Gastroesophageal sphincter (tissue), 4 donors: ENCODE results near the gene RAC2. TPM values are rescaled to one million over a fixed set of nuclear protein-coding genes. Genes with fewer than 3 reads are reported as not detected.

Experiments used
- ATAC-seq: fragments of 150-250 bp; one replicate; pipeline ENCODE4 v1.9.1; 2016; ENCODE audit warnings: mild to moderate bottlenecking, moderate library complexity
- H3K27ac ChIP-seq, 4 donors: fragments of 200-600 bp; sonication (generic) in 3 of 4; 1 replicate in 3 of 4; 2 replicates in 1 of 4; pipeline ENCODE4 v1.5.1; 2016 to 2019
- H3K27me3 ChIP-seq: fragments of 200-600 bp; sonication (generic); one replicate; pipeline ENCODE4 v1.5.1; 2019
- H3K36me3 ChIP-seq, 2 donors: fragments of 200-600 bp; sonication (generic); one replicate each; pipeline ENCODE4 v1.5.1; 2019; ENCODE audit warnings: control low read depth in 1 of 2
- H3K4me1 ChIP-seq, 3 donors: fragments of 200-600 bp; sonication (generic); 1 replicate in 2 of 3; 2 replicates in 1 of 3; pipeline ENCODE4 v1.5.1; 2016 to 2019; ENCODE audit warnings: control low read depth in 2 of 3
- H3K4me3 ChIP-seq, 2 donors: fragments of 200-600 bp; sonication (generic); one replicate each; pipeline ENCODE4 v1.5.1; 2019; ENCODE audit warnings: mild to moderate bottlenecking in 1 of 2, moderate library complexity in 1 of 2
- H3K9me3 ChIP-seq, 3 donors: fragments of 200-600 bp; sonication (generic); one replicate each; pipeline ENCODE4 v1.5.1; 2017 to 2019; ENCODE audit warnings: control low read depth in 2 of 3
- EP300 ChIP-seq: sonication (generic); formaldehyde crosslinking; IDR thresholded peaks from one replicate; pipeline ENCODE4 v1.6.1; 2017; ENCODE audit warnings: antibody characterized with exemption, mild to moderate bottlenecking
- POLR2A ChIP-seq, 2 donors: fragments of 450-650 bp; IDR thresholded peaks; one replicate each; pipeline ENCODE4 v1.6.1; 2017; ENCODE audit warnings: antibody characterized with exemption in 2 of 2, mild to moderate bottlenecking in 2 of 2, moderate library complexity in 1 of 2
- POLR2AphosphoS5 ChIP-seq: sonication (generic); formaldehyde crosslinking; IDR thresholded peaks from one replicate; pipeline ENCODE4 v1.6.1; 2017; ENCODE audit warnings: antibody characterized with exemption
- WGBS, 2 donors: methylation state at CpG; one replicate each; pipeline ENCODE4 v1.1.5; 2018; ENCODE audit warnings: low coverage in 1 of 2; 5-methylcytosine and 5-hydroxymethylcytosine counted together
- total RNA-seq, 4 donors: library from RNA; depleted of rRNA; stranded (reverse); fragments of >200 nt; gene quantifications; one replicate each; pipeline ENCODE4 v1.1.0, GENCODE V29; 2016
- TF ChIP-seq, protein P1 (sequence below), 4 experiments: fragments of 200-600 bp in 2 of 4; fragments of 450-650 bp in 2 of 4; sonication (generic) in 1 of 4; IDR thresholded peaks; one replicate each; pipeline ENCODE4 v1.5.1; 2017 to 2019; ENCODE audit warnings: antibody characterized with exemption in 4 of 4, mild to moderate bottlenecking in 2 of 4, moderate library complexity in 2 of 4

The RAC2 gene
- total RNA-seq, 4 donors from 2014 or later: 2.0 to 11.3 (median 6.4) TPM

DNA sequence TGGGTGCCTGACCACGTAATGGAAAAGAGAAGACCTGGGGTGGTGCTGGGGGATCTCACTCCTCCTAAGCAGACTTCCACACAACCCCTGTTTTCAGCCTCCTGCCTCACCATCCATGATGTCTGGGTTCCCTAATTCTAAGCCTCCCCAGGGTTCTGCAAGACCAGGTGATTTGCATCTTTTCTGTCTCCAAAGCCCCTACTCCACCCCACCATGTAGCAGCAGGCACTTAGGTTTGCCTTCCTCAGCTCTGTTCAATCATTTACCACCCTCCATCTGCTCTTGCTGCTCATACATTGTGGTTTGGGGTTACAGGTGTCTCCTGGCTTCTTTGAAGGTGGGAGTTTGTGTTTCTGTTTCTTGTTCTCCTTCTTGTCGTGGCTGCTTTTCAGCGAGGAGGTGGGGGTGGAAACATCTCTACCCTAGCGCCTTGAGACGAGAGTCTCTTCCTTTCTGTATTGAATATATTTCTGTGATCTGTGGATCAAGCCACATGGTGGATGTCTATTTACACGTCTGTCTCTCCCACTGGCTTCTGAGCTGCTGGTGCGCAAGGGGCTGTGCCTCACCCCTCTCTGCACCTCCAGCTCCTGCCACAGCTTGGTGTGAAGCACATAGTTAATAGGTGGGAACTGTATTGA, 25.2 kb downstream of the RAC2 start:
- Histone ChIP-seq H3K27me3 (peaks cover 59% of the 10 kb centered on the region), H3K9me3 (no peaks in the 10 kb centered on the region), H3K27ac (no peak overlapping the region), H3K36me3 (no peaks in the 10 kb centered on the region), H3K4me1 (no peaks in the 10 kb centered on the region), H3K4me3 (no peak overlapping the region)
- ATAC-seq: no peak
- TF ChIP-seq, protein P1, sequence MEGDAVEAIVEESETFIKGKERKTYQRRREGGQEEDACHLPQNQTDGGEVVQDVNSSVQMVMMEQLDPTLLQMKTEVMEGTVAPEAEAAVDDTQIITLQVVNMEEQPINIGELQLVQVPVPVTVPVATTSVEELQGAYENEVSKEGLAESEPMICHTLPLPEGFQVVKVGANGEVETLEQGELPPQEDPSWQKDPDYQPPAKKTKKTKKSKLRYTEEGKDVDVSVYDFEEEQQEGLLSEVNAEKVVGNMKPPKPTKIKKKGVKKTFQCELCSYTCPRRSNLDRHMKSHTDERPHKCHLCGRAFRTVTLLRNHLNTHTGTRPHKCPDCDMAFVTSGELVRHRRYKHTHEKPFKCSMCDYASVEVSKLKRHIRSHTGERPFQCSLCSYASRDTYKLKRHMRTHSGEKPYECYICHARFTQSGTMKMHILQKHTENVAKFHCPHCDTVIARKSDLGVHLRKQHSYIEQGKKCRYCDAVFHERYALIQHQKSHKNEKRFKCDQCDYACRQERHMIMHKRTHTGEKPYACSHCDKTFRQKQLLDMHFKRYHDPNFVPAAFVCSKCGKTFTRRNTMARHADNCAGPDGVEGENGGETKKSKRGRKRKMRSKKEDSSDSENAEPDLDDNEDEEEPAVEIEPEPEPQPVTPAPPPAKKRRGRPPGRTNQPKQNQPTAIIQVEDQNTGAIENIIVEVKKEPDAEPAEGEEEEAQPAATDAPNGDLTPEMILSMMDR (IDR thresholded peaks at IDR 0.05): no peak
- TF ChIP-seq POLR2A (IDR thresholded peaks at IDR 0.05): no peak
- TF ChIP-seq EP300: no peak
- WGBS, 2 donors: 32 to 38% methylated on average over 3 to 6 of the region's 7 CpGs

DNA sequence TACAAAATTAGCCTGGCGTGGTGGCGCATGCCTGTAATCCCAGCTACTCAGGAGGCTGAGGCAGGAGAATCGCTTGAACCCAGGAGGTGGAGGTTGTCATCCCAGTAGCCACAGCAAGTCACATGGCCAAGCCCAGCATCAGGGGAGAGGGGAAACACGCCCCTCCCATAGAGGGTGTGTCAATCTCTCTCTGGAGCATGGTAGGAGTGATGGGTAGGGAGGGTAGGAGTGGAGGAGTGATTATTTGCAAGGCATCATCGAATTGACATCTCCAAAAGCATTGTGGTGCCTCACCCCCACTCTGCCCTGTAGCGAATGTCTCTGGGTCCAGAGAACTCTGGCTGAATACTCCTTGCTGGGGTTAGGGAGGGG, 25.7 kb downstream of the RAC2 start:
- TF ChIP-seq EP300 (no peak), POLR2A (IDR thresholded peaks at IDR 0.05) (no peak), POLR2AphosphoS5 (no peak)
- TF ChIP-seq, protein P1 (IDR thresholded peaks at IDR 0.05): no peak
- Histone ChIP-seq H3K4me1 (no peaks in the 10 kb centered on the region), H3K36me3 (no peaks in the 10 kb centered on the region), H3K9me3 (no peaks in the 10 kb centered on the region), H3K27me3 (peaks cover 64% of the 10 kb centered on the region), H3K4me3 (no peak overlapping the region), H3K27ac (no peak overlapping the region)
- ATAC-seq: no peak
- WGBS, 2 donors: 42 to 89% methylated on average over 2 to 3 of the region's 6 CpGs

DNA sequence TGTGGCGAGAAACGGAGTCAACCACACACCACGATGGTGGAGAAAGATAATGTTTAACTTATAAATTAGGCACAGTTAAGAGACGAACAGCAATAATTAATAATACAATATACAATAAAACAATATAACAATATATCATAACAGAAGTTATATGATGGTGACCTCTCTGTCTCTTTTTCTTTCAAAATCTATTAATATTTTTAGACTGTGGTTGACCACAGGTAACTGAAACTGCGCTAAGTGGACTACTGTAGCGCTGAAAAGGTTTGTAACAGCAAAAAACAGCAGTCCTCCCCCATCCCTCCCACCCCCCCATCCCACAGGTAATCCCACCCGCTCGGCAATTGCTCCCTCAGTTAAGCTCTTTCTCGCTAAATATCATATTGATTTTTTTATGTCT, 28.2 kb downstream of the RAC2 start:
- no peak overlapping the region for H3K27ac ChIP-seq
- TF ChIP-seq, protein P1 (IDR thresholded peaks at IDR 0.05): no peak
- no peak for TF ChIP-seq POLR2AphosphoS5
- no peak for TF ChIP-seq EP300
- no peak for TF ChIP-seq POLR2A (IDR thresholded peaks at IDR 0.05)
- H3K4me3 ChIP-seq: no peak overlapping the region
- 90 to 91% methylated on average over 9 of the region's 9 CpGs for WGBS, 2 donors
- H3K27me3 ChIP-seq: peaks cover 76% of the 10 kb centered on the region
- no peaks in the 10 kb centered on the region for H3K9me3 ChIP-seq
- peaks cover 0 to 4% (median 0%) of the 10 kb centered on the region in 3 donors for H3K4me1 ChIP-seq
- ATAC-seq: no peak
- H3K36me3 ChIP-seq: no peaks in the 10 kb centered on the region

DNA sequence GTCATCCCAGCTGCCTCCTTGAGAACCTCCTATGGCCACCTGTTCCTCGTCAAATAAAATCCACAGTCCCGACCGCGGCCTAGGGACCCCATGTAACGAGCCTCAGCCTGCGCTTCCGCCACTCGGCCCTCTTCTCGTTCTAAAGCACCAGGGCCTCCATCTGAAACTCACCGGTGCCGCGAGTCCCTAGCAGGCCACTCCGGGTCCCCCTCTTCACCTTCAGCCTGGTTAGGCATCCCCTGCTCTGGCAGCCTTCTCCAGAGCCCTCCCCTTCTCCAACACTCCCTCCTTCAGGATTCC, 29.4 kb downstream of the RAC2 start:
- 61 to 83% methylated on average over 4 to 13 of the region's 13 CpGs for WGBS, 2 donors
- H3K4me3 ChIP-seq: no peak overlapping the region
- H3K36me3 ChIP-seq: no peaks in the 10 kb centered on the region
- H3K27ac ChIP-seq: no peak overlapping the region
- no peaks in the 10 kb centered on the region for H3K9me3 ChIP-seq
- ATAC-seq: no peak
- peaks cover 74% of the 10 kb centered on the region for H3K27me3 ChIP-seq
- no peak for TF ChIP-seq EP300
- no peak for TF ChIP-seq POLR2AphosphoS5
- TF ChIP-seq POLR2A (IDR thresholded peaks at IDR 0.05): no peak
- peaks cover 0 to 4% (median 0%) of the 10 kb centered on the region in 3 donors for H3K4me1 ChIP-seq

DNA sequence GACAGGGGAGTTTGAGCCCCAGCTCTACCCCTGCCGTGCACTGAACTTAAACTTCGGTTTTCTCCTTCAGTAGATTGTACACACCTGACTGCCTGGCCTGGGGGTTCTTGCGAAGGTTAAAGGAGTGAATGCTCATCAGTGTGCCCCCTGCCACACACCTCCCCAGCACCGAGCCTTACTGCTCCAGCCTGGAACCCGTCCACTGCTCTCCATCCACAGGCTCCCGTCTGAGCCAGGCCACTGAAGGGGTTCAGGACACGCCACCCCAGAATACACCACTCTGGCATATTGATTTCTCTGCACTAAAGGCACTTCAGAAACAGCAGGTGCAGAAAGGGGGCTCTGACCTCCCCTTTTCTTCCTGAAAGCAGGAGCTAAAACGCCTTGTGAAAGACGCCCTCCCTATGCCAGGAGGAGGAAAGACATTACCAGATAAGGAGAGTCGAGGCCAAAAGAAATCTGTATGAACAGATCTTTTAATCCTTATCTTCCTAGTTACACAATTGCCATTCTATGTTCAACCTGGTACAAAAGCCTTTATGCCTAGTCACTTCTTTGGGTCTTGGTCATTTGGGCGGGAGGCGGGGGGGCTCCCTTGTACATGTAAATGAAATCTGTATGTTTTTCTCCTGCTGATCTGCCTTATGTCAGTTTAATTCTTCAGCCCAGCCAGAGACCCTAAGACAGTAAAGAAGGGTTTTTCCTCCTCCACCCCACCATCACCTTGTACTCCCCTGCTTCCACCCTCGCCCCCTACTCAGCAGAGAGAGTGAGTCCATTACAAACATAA, 29.9 kb downstream of the RAC2 start:
- H3K27ac ChIP-seq: no peak overlapping the region
- H3K4me3 ChIP-seq: no peak overlapping the region
- 79 to 83% methylated on average over 7 to 8 of the region's 13 CpGs for WGBS, 2 donors
- peaks cover 0 to 4% (median 0%) of the 10 kb centered on the region in 3 donors for H3K4me1 ChIP-seq
- ATAC-seq: no peak
- H3K27me3 ChIP-seq: peaks cover 69% of the 10 kb centered on the region
- H3K9me3 ChIP-seq: no peaks in the 10 kb centered on the region
- no peak for TF ChIP-seq EP300
- no peak for TF ChIP-seq POLR2AphosphoS5
- TF ChIP-seq, protein P1 (IDR thresholded peaks at IDR 0.05): no peak
- no peak for TF ChIP-seq POLR2A (IDR thresholded peaks at IDR 0.05)
- H3K36me3 ChIP-seq: no peaks in the 10 kb centered on the region
